Stomach (tissue), 9 donors: ENCODE results near the gene TRPV4. TPM values are rescaled to one million over a fixed set of nuclear protein-coding genes. Genes with fewer than 3 reads are reported as not detected.
A peak's percentile ranks its signal among the peaks of the same experiment; 100 is the strongest.

Experiments used
- DNase-seq, 2 donors: peaks; one replicate each; pipeline versions ENCODE4 v3.0.0 to v3.0.0-alpha.2; 2013 to 2019
- H3K27ac ChIP-seq, 5 donors: fragments of 200-600 bp in 4 of 5; sonication (generic) in 4 of 5; one replicate each; pipeline ENCODE4 v1.5.1; 2013 to 2019; ENCODE audit warnings: mild to moderate bottlenecking in 1 of 5, moderate library complexity in 1 of 5
- H3K27me3 ChIP-seq, 3 donors: fragments of 200-600 bp; sonication (generic); one replicate each; pipeline ENCODE4 v1.5.1; 2017 to 2019; ENCODE audit warnings: mixed run types in 1 of 3
- H3K36me3 ChIP-seq, 4 donors: fragments of 200-600 bp; sonication (generic); 1 replicate in 3 of 4; 2 replicates in 1 of 4; pipeline ENCODE4 v1.5.1; 2016 to 2019
- H3K4me1 ChIP-seq, 4 donors: fragments of 200-600 bp; sonication (generic); one replicate each; pipeline ENCODE4 v1.5.1; 2016 to 2019
- H3K4me3 ChIP-seq, 4 donors: fragments of 200-600 bp; sonication (generic) in 3 of 4; one replicate each; pipeline ENCODE4 v1.5.1; 2016 to 2019; ENCODE audit warnings: mild to moderate bottlenecking in 1 of 4
- H3K9me3 ChIP-seq, 4 donors: fragments of 200-600 bp; sonication (generic); one replicate each; pipeline ENCODE4 v1.5.1; 2016 to 2019
- CTCF ChIP-seq, 7 experiments: fragments of 450-650 bp in 4 of 7; fragments of 200-600 bp in 3 of 7; sonication (generic) in 3 of 7; IDR thresholded peaks; one replicate each; pipeline ENCODE4 v1.5.1; 2016 to 2019; ENCODE audit warnings: antibody characterized with exemption in 7 of 7, control low read depth in 2 of 7, mild to moderate bottlenecking in 1 of 7
- EP300 ChIP-seq: sonication (generic); formaldehyde crosslinking; IDR thresholded peaks from one replicate; pipeline ENCODE4 v1.6.1; 2017; ENCODE audit warnings: antibody characterized with exemption
- POLR2A ChIP-seq, 4 donors: fragments of 450-650 bp; IDR thresholded peaks; one replicate each; pipeline ENCODE4 v1.6.1; 2016; ENCODE audit warnings: antibody characterized with exemption in 4 of 4, control low read depth in 2 of 4, mild to moderate bottlenecking in 1 of 4, moderate library complexity in 1 of 4
- POLR2AphosphoS5 ChIP-seq, 3 donors: sonication (generic); formaldehyde crosslinking; IDR thresholded peaks; one replicate each; pipeline ENCODE4 v1.6.1; 2016; ENCODE audit warnings: antibody characterized with exemption in 3 of 3
- WGBS, 5 donors: extraction: QIAGEN DNeasy Blood & Tissue Kit in 3 of 5; methylation state at CpG; one replicate each; pipeline versions ENCODE4 v1.1.5 to v1.1.7; 2013 to 2018; 5-methylcytosine and 5-hydroxymethylcytosine counted together
- intact Hi-C: fragments of 100-400 bp; cut with DNase I; formaldehyde crosslinking; loops from one replicate; pipeline ENCODE4 v1.15.1; 2023; ENCODE audit warnings: low total_unique reads
- polyA plus RNA-seq, 3 donors: library from polyadenylated mRNA; stranded (reverse); fragments of 200-250 nt; gene quantifications; one replicate each; pipeline ENCODE4 v1.2.3, GENCODE V29; 2013
- total RNA-seq, 5 donors: library from RNA; depleted of rRNA; stranded (reverse); fragments of >200 nt; gene quantifications; one replicate each; pipeline versions ENCODE4 v1.1.0 to v1.2.3, GENCODE V29; 2014 to 2016
- donor health status: healthy with polysubstance abuse.
- donor health status: Bipolar disorder and iron deficiency.
- donor health status: healthy.

TRPV4 gene
- total and polyA plus RNA-seq, 8 donors = 0.75 to 3.8 (median 1.4) TPM; not detected in 4

GRCh38 chr12:109873653-109874052, 40.5 kb upstream of the TRPV4 start:
- H3K27ac ChIP-seq = no peak overlapping the region
- H3K36me3 ChIP-seq = peaks cover 0 to 15% (median 11%) of the 10 kb centered on the region in 4 donors
- H3K27me3 ChIP-seq = no peaks in the 10 kb centered on the region
- peaks cover 19 to 47% (median 35%) of the 10 kb centered on the region in 4 donors for H3K4me1 ChIP-seq
- no peaks in the 10 kb centered on the region for H3K9me3 ChIP-seq
- WGBS, 5 donors = 87 to 96% (median 94%) methylated on average over 6 of the region's 6 CpGs
- no peak overlapping the region for H3K4me3 ChIP-seq
- intact Hi-C loops = no loop called here
- TF ChIP-seq POLR2A (IDR thresholded peaks at IDR 0.05) = no peak
- no peak for TF ChIP-seq POLR2AphosphoS5 (IDR thresholded peaks at IDR 0.05)
- no peak for TF ChIP-seq CTCF (IDR thresholded peaks at IDR 0.05)
- no peak for DNase-seq

- TF ChIP-seq CTCF (IDR thresholded peaks at IDR 0.05) = no peak
- TF ChIP-seq POLR2AphosphoS5 (IDR thresholded peaks at IDR 0.05) = no peak
- TF ChIP-seq EP300 = no peak
- no peak for TF ChIP-seq POLR2A (IDR thresholded peaks at IDR 0.05)
- peak in 1 of 2 donors; percentile 43 for DNase-seq
- H3K27ac ChIP-seq = no peak overlapping the region
- WGBS, 5 donors = 60 to 84% (median 64%) methylated on average over 7 of the region's 7 CpGs
- intact Hi-C loops = no loop called here
- no peaks in the 10 kb centered on the region for H3K9me3 ChIP-seq
- H3K4me3 ChIP-seq = no peak overlapping the region
- H3K27me3 ChIP-seq = no peaks in the 10 kb centered on the region
- H3K36me3 ChIP-seq = peaks cover 0 to 15% (median 11%) of the 10 kb centered on the region in 4 donors
- H3K4me1 ChIP-seq = peaks cover 13 to 34% (median 23%) of the 10 kb centered on the region in 4 donors
Measured at GRCh38 chr12:109871668-109872314, 38.6 kb upstream of the TRPV4 start.

GRCh38 chr12:109870648-109871047, 37.5 kb upstream of the TRPV4 start:
- H3K9me3 ChIP-seq = no peaks in the 10 kb centered on the region
- DNase-seq = no peak
- no peak overlapping the region for H3K4me3 ChIP-seq
- intact Hi-C loops = no loop called here
- H3K27ac ChIP-seq = no peak overlapping the region
- no peaks in the 10 kb centered on the region for H3K27me3 ChIP-seq
- 74 to 86% (median 77%) methylated on average over 2 of the region's 2 CpGs for whole genome bisulfite sequencing, 5 donors
- H3K4me1 ChIP-seq = peaks cover 5 to 25% (median 18%) of the 10 kb centered on the region in 4 donors
- no peak for TF ChIP-seq EP300
- no peak for TF ChIP-seq POLR2A (IDR thresholded peaks at IDR 0.05)
- no peak for TF ChIP-seq CTCF (IDR thresholded peaks at IDR 0.05)
- TF ChIP-seq POLR2AphosphoS5 (IDR thresholded peaks at IDR 0.05) = no peak
- peaks cover 0 to 15% (median 11%) of the 10 kb centered on the region in 4 donors for H3K36me3 ChIP-seq

- no peak overlapping the region for H3K27ac ChIP-seq
- TF ChIP-seq CTCF (IDR thresholded peaks at IDR 0.05) (no peak), POLR2A (IDR thresholded peaks at IDR 0.05) (no peak), POLR2AphosphoS5 (IDR thresholded peaks at IDR 0.05) (no peak), EP300 (no peak)
- H3K4me3 ChIP-seq = no peak overlapping the region
- H3K9me3 ChIP-seq = no peaks in the 10 kb centered on the region
- peaks cover 0 to 15% (median 11%) of the 10 kb centered on the region in 4 donors for H3K36me3 ChIP-seq
- H3K4me1 ChIP-seq = peaks cover 20 to 40% (median 33%) of the 10 kb centered on the region in 4 donors
- WGBS, 5 donors = 78 to 89% (median 81%) methylated on average over 9 of the region's 9 CpGs
- intact Hi-C loops = no loop called here
- H3K27me3 ChIP-seq = no peaks in the 10 kb centered on the region
- DNase-seq = no peak
Measured at GRCh38 chr12:109868182-109869051, 35.2 kb upstream of the TRPV4 start.
